ENCODE measurements around the gene STARD3NL.

GRCh38 chr7:38190011-38190410 lies 12.0 kb downstream of the STARD3NL start:
- TF ChIP-seq CTCF (conservative IDR thresholded peaks at IDR 0.05; ENCODE audit: low read depth, low read length) = no peak
- TF ChIP-seq EZH2 (IDR thresholded peaks at IDR 0.05; ENCODE audit: low read length, unreplicated experiment) = no peak
- no peak for TF ChIP-seq EZH2phosphoT487 (IDR thresholded peaks at IDR 0.05; ENCODE audit: borderline replicate concordance, low read length)
